AG04450 (cell line): ENCODE measurements around the gene GALNT7. TPM values are rescaled to one million over a fixed set of nuclear protein-coding genes. Genes with fewer than 3 reads are reported as not detected.
A peak's percentile ranks its signal among the peaks of the same experiment; 100 is the strongest.

ENCODE experiments used
- CTCF ChIA-PET: fragments of 300-600, 350-600 bp; formaldehyde crosslinking; extraction: SDS; loops from one replicate; lab custom pipeline; 2022; ENCODE audit warnings: antibody characterized with exemption, inconsistent platforms; lab: Charles Lee
- POLR2A ChIA-PET: fragments of 350-600 bp; formaldehyde crosslinking; extraction: SDS; loops from one replicate; lab custom pipeline; 2021; ENCODE audit warnings: antibody characterized with exemption, inconsistent platforms; lab: Yijun Ruan, JAX
- DNase-seq: peaks from one replicate; pipeline ENCODE4 v3.0.0-alpha.2; 2011; ENCODE audit warnings: low read depth, low spot score
- H3K27ac ChIP-seq: one replicate; pipeline ENCODE4 v1.5.1; 2012; ENCODE audit warnings: low read depth, low read length, control low read depth
- H3K27me3 ChIP-seq: one replicate; pipeline ENCODE4 v1.6.0; 2012; ENCODE audit warnings: low read length; ENCODE audit not compliant: control insufficient read depth, insufficient read depth
- H3K4me3 ChIP-seq: 2 replicates; pipeline ENCODE4 v1.5.1; 2011; ENCODE audit warnings: mild to moderate bottlenecking, low read depth, low read length, control low read depth
- H3K9me3 ChIP-seq: 2 replicates; pipeline ENCODE4 v1.5.1; 2012; ENCODE audit warnings: low read length; ENCODE audit not compliant: control insufficient read depth, insufficient read depth
- polyA plus RNA-seq: library from polyadenylated mRNA; depleted of rRNA; stranded (reverse); fragments of >200 nt; gene quantifications from 2 replicates; pipeline ENCODE4 v1.2.3, GENCODE V29; 2011
- TF ChIP-seq, protein P1 (sequence below): IDR thresholded peaks from 2 replicates; pipeline ENCODE4 v1.5.1; 2011; ENCODE audit warnings: low read depth, low read length, control low read depth, inconsistent platforms

The GALNT7 gene
- polyA plus RNA-seq, 1 experiment: 47.6 TPM

DNA sequence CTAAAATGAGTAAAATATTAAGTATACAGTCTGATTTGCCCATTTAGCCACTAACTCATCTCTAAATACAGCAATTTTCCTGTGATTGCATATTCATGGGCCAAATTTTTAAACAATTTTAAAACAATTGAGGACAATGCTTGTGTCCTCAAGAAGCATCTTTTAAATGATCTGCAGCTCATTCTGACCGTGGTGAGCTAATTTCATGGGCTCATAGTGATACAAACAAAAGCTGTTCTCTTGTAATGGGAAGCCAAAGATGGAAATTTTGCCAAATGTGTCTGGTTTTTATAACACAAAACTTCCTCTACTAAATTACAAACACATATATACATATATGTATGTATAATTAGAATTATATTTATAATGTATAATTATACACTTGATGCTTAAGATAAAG, 125.8 kb downstream of the GALNT7 start:
- ChIA-PET CTCF (interaction anchor here (0.8 kb wide), 1 partner anchor 10 kb away, joined by 3 read pairs; no protein-coding TSS in a partner anchor), POLR2A (no interaction called here)
- no peak overlapping the region for H3K4me3 ChIP-seq
- no peak for DNase-seq
- no peaks in the 10 kb centered on the region for H3K9me3 ChIP-seq
- no peak overlapping the region for H3K27ac ChIP-seq
- TF ChIP-seq, protein P1, sequence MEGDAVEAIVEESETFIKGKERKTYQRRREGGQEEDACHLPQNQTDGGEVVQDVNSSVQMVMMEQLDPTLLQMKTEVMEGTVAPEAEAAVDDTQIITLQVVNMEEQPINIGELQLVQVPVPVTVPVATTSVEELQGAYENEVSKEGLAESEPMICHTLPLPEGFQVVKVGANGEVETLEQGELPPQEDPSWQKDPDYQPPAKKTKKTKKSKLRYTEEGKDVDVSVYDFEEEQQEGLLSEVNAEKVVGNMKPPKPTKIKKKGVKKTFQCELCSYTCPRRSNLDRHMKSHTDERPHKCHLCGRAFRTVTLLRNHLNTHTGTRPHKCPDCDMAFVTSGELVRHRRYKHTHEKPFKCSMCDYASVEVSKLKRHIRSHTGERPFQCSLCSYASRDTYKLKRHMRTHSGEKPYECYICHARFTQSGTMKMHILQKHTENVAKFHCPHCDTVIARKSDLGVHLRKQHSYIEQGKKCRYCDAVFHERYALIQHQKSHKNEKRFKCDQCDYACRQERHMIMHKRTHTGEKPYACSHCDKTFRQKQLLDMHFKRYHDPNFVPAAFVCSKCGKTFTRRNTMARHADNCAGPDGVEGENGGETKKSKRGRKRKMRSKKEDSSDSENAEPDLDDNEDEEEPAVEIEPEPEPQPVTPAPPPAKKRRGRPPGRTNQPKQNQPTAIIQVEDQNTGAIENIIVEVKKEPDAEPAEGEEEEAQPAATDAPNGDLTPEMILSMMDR: no peak
- H3K27me3 ChIP-seq: no peaks in the 10 kb centered on the region

GRCh38 chr4:173301518-173302201, 133.0 kb downstream of the GALNT7 start:
- CTCF ChIA-PET: interaction anchor here (0.5 to 6.2 kb wide), 66 partner anchors 9 to 442 kb away, joined by 3 to 172 read pairs (median 5); partner anchors contain the start of genes HMGB2 and SAP30
- no peaks in the 10 kb centered on the region for H3K27me3 ChIP-seq
- POLR2A ChIA-PET: interaction anchor here (0.7 kb wide), 1 partner anchor 32 kb away, joined by 3 read pairs; no protein-coding TSS in a partner anchor
- H3K4me3 ChIP-seq: no peak overlapping the region
- peak; percentile 16 for DNase-seq
- H3K27ac ChIP-seq: no peak overlapping the region
- TF ChIP-seq, protein P1: peak; percentile 74
- H3K9me3 ChIP-seq: no peaks in the 10 kb centered on the region

DNA sequence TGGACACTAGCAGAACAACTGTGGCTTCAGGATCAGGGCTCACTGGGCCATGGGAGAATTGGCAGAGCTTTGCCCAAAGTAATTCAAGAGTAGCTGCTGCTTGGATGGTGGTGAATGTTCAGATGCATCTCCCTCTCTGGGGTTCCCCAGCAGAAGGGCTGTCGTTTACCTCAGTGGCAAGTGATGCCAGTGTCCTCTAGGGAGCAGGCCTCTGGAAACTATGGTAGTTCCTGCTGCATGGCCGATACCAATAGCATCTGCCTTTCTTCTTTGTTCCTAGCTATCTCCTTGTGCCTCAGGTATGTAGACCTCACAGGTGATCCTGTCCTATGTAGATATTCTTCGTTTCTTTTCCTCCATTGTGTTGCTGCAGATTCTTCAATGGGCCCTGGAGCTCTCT, 139.2 kb downstream of the GALNT7 start:
- H3K27me3 ChIP-seq: no peaks in the 10 kb centered on the region
- H3K9me3 ChIP-seq: no peaks in the 10 kb centered on the region
- ChIA-PET CTCF (interaction anchor here (0.6 to 1.9 kb wide), 4 partner anchors 8 to 294 kb away, joined by 3 to 9 read pairs (median 6); no protein-coding TSS in a partner anchor), POLR2A (interaction anchor here (0.8 kb wide), 1 partner anchor 26 kb away, joined by 3 read pairs; the partner anchor contains the start of gene HMGB2)
- TF ChIP-seq, protein P1: no peak
- no peak for DNase-seq
- H3K27ac ChIP-seq: no peak overlapping the region
- no peak overlapping the region for H3K4me3 ChIP-seq

DNA sequence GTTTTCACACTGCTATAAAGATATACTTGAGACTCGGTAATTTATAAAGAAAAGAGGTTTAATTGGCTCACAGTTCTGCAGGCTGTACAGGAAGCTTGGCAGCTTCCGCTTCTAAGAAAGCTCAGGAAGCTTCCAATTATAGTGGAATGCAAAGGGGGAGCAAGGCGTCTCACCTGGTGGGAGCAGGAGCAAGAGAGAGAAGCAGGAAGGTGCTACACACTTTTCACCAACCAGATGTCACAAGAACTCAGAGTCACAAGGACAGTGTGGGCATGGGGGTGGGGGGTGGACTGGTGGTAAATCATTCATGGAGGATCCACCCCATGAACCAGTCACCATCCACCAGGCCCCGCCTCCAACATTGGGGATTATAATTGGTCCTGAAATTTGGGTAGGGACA, 142.8 kb downstream of the GALNT7 start:
- CTCF ChIA-PET: interaction anchor here (5.3 kb wide), 1 partner anchor 10 kb away, joined by 46 read pairs; no protein-coding TSS in a partner anchor
- Histone ChIP-seq H3K9me3 (no peaks in the 10 kb centered on the region), H3K4me3 (no peak overlapping the region), H3K27me3 (no peaks in the 10 kb centered on the region), H3K27ac (no peak overlapping the region)
- DNase-seq: no peak
- POLR2A ChIA-PET: no interaction called here
- TF ChIP-seq, protein P1: no peak

DNA sequence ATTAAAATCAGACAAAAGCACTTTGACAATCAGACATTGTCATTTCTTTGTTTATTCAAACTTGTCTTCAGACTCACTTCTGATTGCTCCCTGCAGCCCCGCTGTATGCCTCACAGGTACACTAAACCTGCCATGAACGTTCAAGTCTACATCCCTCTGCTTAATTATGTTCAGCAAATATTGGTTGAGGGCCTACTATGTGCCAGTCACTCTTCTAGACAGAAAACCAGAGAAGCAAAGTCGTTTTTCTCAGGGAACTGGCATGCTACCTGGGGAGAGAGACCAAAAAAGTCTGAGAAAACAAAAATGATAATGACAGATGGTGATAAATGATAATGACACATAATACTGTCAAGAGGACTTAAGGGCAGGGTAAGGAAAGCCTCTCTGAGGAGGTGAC, 146.1 kb downstream of the GALNT7 start:
- TF ChIP-seq, protein P1: no peak
- ChIA-PET POLR2A (no interaction called here), CTCF (interaction anchor here (1.5 to 3.3 kb wide), 2 partner anchors 103 to 301 kb away, joined by 3 to 11 read pairs; no protein-coding TSS in a partner anchor)
- DNase-seq: no peak
- Histone ChIP-seq H3K9me3 (no peaks in the 10 kb centered on the region), H3K27me3 (no peaks in the 10 kb centered on the region), H3K27ac (no peak overlapping the region), H3K4me3 (no peak overlapping the region)
